GM12878 (cell line): ENCODE data around the gene LRRK1. TPM values are rescaled to one million over a fixed set of nuclear protein-coding genes. Genes with fewer than 3 reads are reported as not detected.

Experiments
- ATAC-seq: fragments of 200-7000 bp; cut with Tn5 transposase; 3 replicates; pipeline ENCODE4 v1.9.1; 2020; ENCODE audit warnings: mild to moderate bottlenecking, moderate library complexity
- BruUV-seq: library from RNA; stranded (reverse); fragments of 400-500 nt; replicated peaks from 2 replicates; lab custom pipeline; 2021; lab: Mats Ljungman, UMichigan
- CTCF ChIA-PET: fragments of 300-600 bp; sonication (Branson Sonifier 250); formaldehyde crosslinking; extraction: SDS; loops from one replicate; lab custom pipeline; 2021; ENCODE audit warnings: inconsistent platforms; lab: Yijun Ruan, JAX
- POLR2A ChIA-PET: fragments of 350-600 bp; formaldehyde crosslinking; extraction: SDS; loops from one replicate; lab custom pipeline; 2021; ENCODE audit warnings: inconsistent platforms; lab: Charles Lee
- RAD21 ChIA-PET: fragments of 300-600 bp; sonication (Branson Sonifier 250); formaldehyde crosslinking; loops from one replicate; lab custom pipeline; 2023; ENCODE audit warnings: antibody characterized with exemption; ENCODE audit not compliant: unreplicated experiment; lab: Charles Lee
- SMC1A ChIA-PET: fragments of 300-600 bp; sonication (Branson Sonifier 250); formaldehyde crosslinking; loops from one replicate; lab custom pipeline; 2023; ENCODE audit not compliant: unreplicated experiment, uncharacterized antibody; lab: Charles Lee
- DNase-seq: peaks from one replicate; pipeline ENCODE4 v3.0.0-alpha.2; 2011; ENCODE audit warnings: low read depth, low spot score
- FAIRE-seq: peaks from 3 replicates; lab custom pipeline; 2011; peaks lifted over from hg19 to GRCh38; lab: Jason Lieb, UNC
- H2AFZ ChIP-seq: 2 replicates; pipeline ENCODE4 v1.6.0; 2011; ENCODE audit warnings: low read depth, low read length, control low read depth; ENCODE audit not compliant: control insufficient read depth
- H3K27ac ChIP-seq: 2 replicates; pipeline ENCODE4 v1.5.1; 2011; ENCODE audit warnings: control low read depth; ENCODE audit not compliant: control insufficient read depth, insufficient read depth
- H3K27me3 ChIP-seq, 2 experiments: replicated peaks in 1 of 2; 2 replicates each; pipeline versions ENCODE4 v1.6.0 to v1.6.1; 2011; ENCODE audit warnings: low read length in 1 of 2; ENCODE audit not compliant: control insufficient read depth in 2 of 2, insufficient read depth in 2 of 2
- H3K36me3 ChIP-seq, 2 experiments: 2 replicates each; pipeline ENCODE4 v1.5.1; 2011; ENCODE audit warnings: low read length in 1 of 2; ENCODE audit not compliant: control insufficient read depth in 2 of 2, insufficient read depth in 2 of 2
- H3K4me1 ChIP-seq: 2 replicates; pipeline ENCODE4 v1.6.1; 2011; ENCODE audit warnings: mild to moderate bottlenecking, low read length, moderate library complexity, mixed read lengths; ENCODE audit not compliant: control insufficient read depth, insufficient read depth
- H3K4me2 ChIP-seq: 2 replicates; pipeline ENCODE4 v1.6.0; 2011; ENCODE audit warnings: control low read depth; ENCODE audit not compliant: control insufficient read depth, insufficient read depth
- H3K4me3 ChIP-seq: fragments of 200-600 bp; sonication (generic); 2 replicates; pipeline ENCODE4 v1.5.1; 2016
- H3K79me2 ChIP-seq: 2 replicates; pipeline ENCODE4 v1.6.0; 2011; ENCODE audit warnings: low read length; ENCODE audit not compliant: control insufficient read depth, insufficient read depth
- H3K9ac ChIP-seq: 2 replicates; pipeline ENCODE4 v1.8.0; 2011; ENCODE audit warnings: low read length, control low read depth, mixed read lengths; ENCODE audit not compliant: control insufficient read depth, insufficient read depth
- H3K9me3 ChIP-seq: replicated peaks from 3 replicates; pipeline ENCODE4 v1.5.1; 2011; ENCODE audit warnings: mild to moderate bottlenecking, low read length; ENCODE audit not compliant: control insufficient read depth, insufficient read depth
- H4K20me1 ChIP-seq: 2 replicates; pipeline ENCODE4 v1.6.0; 2011; ENCODE audit not compliant: control insufficient read depth, insufficient read depth
- BHLHE40 ChIP-seq, 2 experiments: fragments of 450-650 bp in 1 of 2; IDR thresholded peaks; 2 replicates each; pipeline ENCODE4 v1.6.1; 2011 to 2017; ENCODE audit warnings: low read depth in 2 of 2, borderline replicate concordance in 1 of 2, improper control_type of control experiment in 1 of 2, low read length in 1 of 2, mild to moderate bottlenecking in 1 of 2
- CEBPB ChIP-seq, 2 experiments: fragments of 150-350 bp in 1 of 2; IDR thresholded peaks; 2 replicates each; pipeline ENCODE4 v1.6.1; 2012 to 2014; ENCODE audit warnings: low read depth in 2 of 2, low read length in 2 of 2, borderline replicate concordance in 1 of 2, inconsistent platforms in 1 of 2
- DPF2 ChIP-seq: fragments of 450-650 bp; IDR thresholded peaks from 2 replicates; pipeline ENCODE4 v1.6.1; 2017; ENCODE audit warnings: mild to moderate bottlenecking
- IRF4 ChIP-seq: IDR thresholded peaks from 2 replicates; pipeline ENCODE4 v1.6.1; 2011; ENCODE audit warnings: low read depth, low read length
- NRF1 ChIP-seq: conservative IDR thresholded peaks from 2 replicates; pipeline ENCODE4 v1.6.1; 2011; ENCODE audit warnings: mild to moderate bottlenecking, low read depth, low read length, improper control_type of control experiment
- SIN3A ChIP-seq: IDR thresholded peaks from 2 replicates; pipeline ENCODE4 v1.6.1; 2012; ENCODE audit warnings: low read depth, low read length, improper control_type of control experiment
- SMAD5 ChIP-seq: IDR thresholded peaks from 2 replicates; pipeline ENCODE4 v1.6.1; 2016; ENCODE audit warnings: antibody characterized with exemption, low read depth
- SPI1 ChIP-seq: IDR thresholded peaks from 2 replicates; pipeline ENCODE4 v1.6.1; 2011; ENCODE audit warnings: low read depth, mild to moderate bottlenecking, low read length, moderate library complexity, borderline replicate concordance; ENCODE audit not compliant: insufficient read depth
- STAT1 ChIP-seq: fragments of 450-650 bp; conservative IDR thresholded peaks from 2 replicates; pipeline ENCODE4 v1.6.1; 2014; ENCODE audit warnings: antibody characterized with exemption, mild to moderate bottlenecking
- ZNF24 ChIP-seq: fragments of 450-650 bp; IDR thresholded peaks from 2 replicates; pipeline ENCODE4 v1.6.1; 2017; ENCODE audit warnings: antibody characterized with exemption, mild to moderate bottlenecking
- WGBS: methylation state at CpG from one replicate; pipeline ENCODE4 v1.1.6; 2016; ENCODE audit warnings: low lambda C conversion rate; ENCODE audit not compliant: insufficient replicate concordance, insufficient coverage; ENCODE audit errors: missing lambda C conversion rate; 5-methylcytosine and 5-hydroxymethylcytosine counted together
- in situ Hi-C: fragments of 300-500 bp; cut with MboI; formaldehyde crosslinking; loops from 9 replicates; pipeline ENCODE4 v1.14.3; 2018; ENCODE audit warnings: mixed read lengths
- intact Hi-C: fragments of 100-400 bp; cut with micrococcal nuclease; formaldehyde crosslinking; loops from one replicate; pipeline ENCODE4 v1.14.2; 2022; ENCODE audit not compliant: unreplicated experiment
- polyA plus RNA-seq, 11 experiments: library from polyadenylated mRNA; depleted of rRNA in 4 of 11; unstranded in 6 of 11; stranded (reverse) in 5 of 11; fragments of >200 nt; fragmentation: Nextera tagmentation in 4 of 11; fragmentation: Illumina TruSeq in 1 of 11; extraction: Ambion mirVana in 4 of 11; extraction: Trizol in 1 of 11; gene quantifications; 1 replicate in 1 of 11; 2 replicates in 10 of 11; pipeline versions ENCODE4 v1.2.1 to v1.2.3, GENCODE V29; 2011 to 2016; ENCODE audit warnings: inconsistent platforms in 2 of 11, missing spikeins in 2 of 11, low read depth in 1 of 11
- total RNA-seq, 4 experiments: library from RNA; depleted of rRNA in 3 of 4; stranded (reverse); fragments of >200 nt in 3 of 4; fragmentation: Illumina TruSeq in 1 of 4; extraction: Trizol in 1 of 4; gene quantifications; 2 replicates each; pipeline versions ENCODE4 v1.2.1 to v1.2.3, GENCODE V29; 2013 to 2021
- TF ChIP-seq, protein P1 (sequence below): fragments of 450-650 bp; IDR thresholded peaks from 2 replicates; pipeline ENCODE4 v1.6.1; 2016; ENCODE audit warnings: mild to moderate bottlenecking
- TF ChIP-seq, protein P2 (sequence below): fragments of 450-650 bp; IDR thresholded peaks from 2 replicates; pipeline ENCODE4 v1.6.1; 2017; ENCODE audit warnings: mild to moderate bottlenecking
- TF ChIP-seq, protein P3 (sequence below): IDR thresholded peaks from 2 replicates; pipeline ENCODE4 v1.6.1; 2011; ENCODE audit warnings: low read depth, mild to moderate bottlenecking, low read length, moderate library complexity, borderline replicate concordance; ENCODE audit errors: extremely low read depth

The LRRK1 gene
- total and polyA plus RNA-seq, 10 of the 15 experiments (the other 5 are each of a cell fraction or from before 2014, with no cell fraction given), result 2.2 to 58.3 (median 17.9) TPM

DNA sequence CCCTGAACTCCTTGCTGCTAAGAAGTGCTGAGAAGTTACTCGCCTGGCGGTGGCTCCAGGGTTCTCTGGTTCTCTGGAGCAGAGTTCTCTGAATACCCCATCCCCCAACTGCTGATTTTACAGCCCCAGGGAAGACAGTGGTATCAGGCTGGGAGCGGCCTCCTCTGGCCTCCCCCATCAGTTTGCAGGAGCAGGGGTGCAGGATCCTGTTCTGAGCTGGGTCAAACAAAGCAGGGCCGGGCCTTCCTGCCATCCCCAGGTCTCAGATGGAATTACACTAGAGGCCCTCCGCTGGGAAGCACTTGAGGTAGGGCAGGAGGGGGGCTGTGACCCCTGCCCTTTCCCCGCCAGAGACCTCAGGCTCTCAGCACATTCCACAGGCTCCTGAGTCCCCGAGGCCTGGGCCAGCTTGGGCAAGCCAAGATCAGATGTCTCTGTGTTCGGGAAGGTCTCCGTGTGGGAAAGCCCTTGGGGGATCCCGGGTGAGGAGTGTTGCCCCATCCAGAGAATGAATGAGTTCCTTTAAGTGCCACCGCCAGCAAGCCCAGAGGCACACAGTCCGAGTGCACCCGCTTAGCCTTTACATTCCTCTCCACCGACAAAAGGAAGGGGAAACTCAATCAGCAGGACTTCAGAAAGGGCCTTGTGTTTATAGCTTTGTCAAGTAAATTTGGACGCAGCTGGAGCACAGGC is 149.9 kb downstream of the LRRK1 start:
- intact Hi-C loops (no loop called here), in situ Hi-C loops (no loop called here)
- no peaks in the 10 kb centered on the region for H3K4me1 ChIP-seq
- H3K4me3 ChIP-seq, result no peak overlapping the region
- no peaks in the 10 kb centered on the region for H3K27me3 ChIP-seq
- DNase-seq (no peak), FAIRE-seq (no peak), ATAC-seq (no peak)
- no peak overlapping the region for H3K27ac ChIP-seq
- H3K36me3 ChIP-seq, result peaks cover 9 to 31% of the 10 kb centered on the region in 2 experiments
- 94% methylated on average over 15 of the region's 15 CpGs for WGBS
- POLR2A ChIA-PET, result no interaction called here
- H2AFZ ChIP-seq, result no peak overlapping the region
- SMC1A ChIA-PET, result no interaction called here
- H3K4me2 ChIP-seq, result no peak overlapping the region
- RAD21 ChIA-PET, result no interaction called here
- CTCF ChIA-PET, result interaction anchor here (1.3 kb wide), 1 partner anchor 189 kb away, joined by 3 read pairs; no protein-coding TSS in a partner anchor
- no peak overlapping the region for H3K9ac ChIP-seq
- TF ChIP-seq, protein P1, sequence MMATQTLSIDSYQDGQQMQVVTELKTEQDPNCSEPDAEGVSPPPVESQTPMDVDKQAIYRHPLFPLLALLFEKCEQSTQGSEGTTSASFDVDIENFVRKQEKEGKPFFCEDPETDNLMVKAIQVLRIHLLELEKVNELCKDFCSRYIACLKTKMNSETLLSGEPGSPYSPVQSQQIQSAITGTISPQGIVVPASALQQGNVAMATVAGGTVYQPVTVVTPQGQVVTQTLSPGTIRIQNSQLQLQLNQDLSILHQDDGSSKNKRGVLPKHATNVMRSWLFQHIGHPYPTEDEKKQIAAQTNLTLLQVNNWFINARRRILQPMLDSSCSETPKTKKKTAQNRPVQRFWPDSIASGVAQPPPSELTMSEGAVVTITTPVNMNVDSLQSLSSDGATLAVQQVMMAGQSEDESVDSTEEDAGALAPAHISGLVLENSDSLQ, result no peak
- TF ChIP-seq ZNF24 (no peak), BHLHE40 (IDR thresholded peaks at IDR 0.05; ENCODE audit: borderline replicate concordance in 1 of 2, low read depth in 2 of 2, low read length in 1 of 2) (no peak), DPF2 (no peak), CEBPB (IDR thresholded peaks at IDR 0.05; ENCODE audit: borderline replicate concordance in 1 of 2, low read depth in 2 of 2, low read length in 2 of 2) (no peak), SPI1 (no peak), STAT1 (no peak), SMAD5 (no peak), SIN3A (no peak), IRF4 (no peak), NRF1 (no peak)
- TF ChIP-seq, protein P2, sequence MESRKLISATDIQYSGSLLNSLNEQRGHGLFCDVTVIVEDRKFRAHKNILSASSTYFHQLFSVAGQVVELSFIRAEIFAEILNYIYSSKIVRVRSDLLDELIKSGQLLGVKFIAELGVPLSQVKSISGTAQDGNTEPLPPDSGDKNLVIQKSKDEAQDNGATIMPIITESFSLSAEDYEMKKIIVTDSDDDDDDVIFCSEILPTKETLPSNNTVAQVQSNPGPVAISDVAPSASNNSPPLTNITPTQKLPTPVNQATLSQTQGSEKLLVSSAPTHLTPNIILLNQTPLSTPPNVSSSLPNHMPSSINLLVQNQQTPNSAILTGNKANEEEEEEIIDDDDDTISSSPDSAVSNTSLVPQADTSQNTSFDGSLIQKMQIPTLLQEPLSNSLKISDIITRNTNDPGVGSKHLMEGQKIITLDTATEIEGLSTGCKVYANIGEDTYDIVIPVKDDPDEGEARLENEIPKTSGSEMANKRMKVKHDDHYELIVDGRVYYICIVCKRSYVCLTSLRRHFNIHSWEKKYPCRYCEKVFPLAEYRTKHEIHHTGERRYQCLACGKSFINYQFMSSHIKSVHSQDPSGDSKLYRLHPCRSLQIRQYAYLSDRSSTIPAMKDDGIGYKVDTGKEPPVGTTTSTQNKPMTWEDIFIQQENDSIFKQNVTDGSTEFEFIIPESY, result no peak
- TF ChIP-seq, protein P3, sequence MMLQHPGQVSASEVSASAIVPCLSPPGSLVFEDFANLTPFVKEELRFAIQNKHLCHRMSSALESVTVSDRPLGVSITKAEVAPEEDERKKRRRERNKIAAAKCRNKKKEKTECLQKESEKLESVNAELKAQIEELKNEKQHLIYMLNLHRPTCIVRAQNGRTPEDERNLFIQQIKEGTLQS, result no peak
- no peaks in the 10 kb centered on the region for H4K20me1 ChIP-seq
- no peaks in the 10 kb centered on the region for H3K79me2 ChIP-seq
- no peaks in the 10 kb centered on the region for H3K9me3 ChIP-seq
- BruUV-seq, result no TSS peak
